CD4-positive, alpha-beta T cell treated with Interleukin-15 for 4 hours (primary cell): ENCODE data around the gene FLT1.

Experiments
- DNase-seq: peaks from one replicate; pipeline ENCODE4 v3.0.0-alpha.2; 2020; ENCODE audit warnings: low spot score

The FLT1 gene

DNA sequence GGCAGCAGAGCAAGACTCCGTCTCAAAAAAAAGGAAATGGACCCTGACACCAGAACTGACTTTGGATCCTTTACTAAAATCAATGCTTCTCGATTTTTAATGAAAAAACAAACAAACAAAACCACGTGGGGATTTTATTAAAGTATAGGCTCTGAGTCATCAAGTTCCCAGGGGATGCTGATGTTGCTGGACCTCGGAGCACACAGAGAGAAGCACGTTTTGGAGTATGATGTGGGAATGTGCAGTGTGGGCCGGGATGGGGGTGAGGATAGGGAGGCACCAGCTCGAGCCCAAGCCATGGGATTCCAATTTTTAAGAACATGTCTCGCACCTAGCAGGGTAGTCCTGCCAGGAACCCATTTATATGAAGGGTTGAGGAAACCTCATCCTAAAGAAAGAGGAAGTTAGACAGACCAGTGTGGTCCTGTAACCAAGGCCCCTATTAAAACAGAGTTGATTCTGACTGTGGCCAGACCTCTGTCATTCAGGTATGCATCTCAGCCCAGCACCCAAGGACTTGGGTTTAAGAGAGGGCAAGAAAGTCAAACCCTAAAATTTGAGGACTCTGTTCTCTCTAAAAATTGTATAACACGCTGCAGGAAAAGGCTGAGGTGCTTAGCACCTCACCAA lies 6.4 kb downstream of the FLT1 start:
- DNase-seq = no peak

- DNase-seq = no peak
Observed at GRCh38 chr13:28485996-28486543, 8.9 kb downstream of the FLT1 start.

GRCh38 chr13:28485551-28485950 lies 9.4 kb downstream of the FLT1 start:
- DNase-seq = no peak

DNA sequence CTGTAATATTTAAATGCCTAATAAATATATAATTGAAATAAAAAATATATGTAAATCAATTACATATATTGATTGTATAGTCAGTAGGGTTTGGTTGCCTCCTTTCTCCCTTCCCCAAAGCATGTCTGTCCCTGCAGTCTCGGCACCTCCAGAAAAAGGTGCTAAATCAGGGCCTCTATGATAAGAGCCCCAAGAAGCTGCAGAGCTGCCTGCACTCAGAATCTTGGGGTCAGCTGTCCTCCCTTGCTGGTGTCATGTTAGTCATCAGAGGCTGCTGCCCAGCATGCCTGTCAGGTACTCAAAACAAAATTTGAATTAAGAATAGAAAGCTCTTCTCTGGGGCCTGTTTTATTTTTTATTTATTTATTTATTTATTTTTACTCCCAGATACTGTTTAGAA lies 9.8 kb downstream of the FLT1 start:
- DNase-seq = no peak

- no peak for DNase-seq
Observed at GRCh38 chr13:28483313-28483931, 11.5 kb downstream of the FLT1 start.

DNA sequence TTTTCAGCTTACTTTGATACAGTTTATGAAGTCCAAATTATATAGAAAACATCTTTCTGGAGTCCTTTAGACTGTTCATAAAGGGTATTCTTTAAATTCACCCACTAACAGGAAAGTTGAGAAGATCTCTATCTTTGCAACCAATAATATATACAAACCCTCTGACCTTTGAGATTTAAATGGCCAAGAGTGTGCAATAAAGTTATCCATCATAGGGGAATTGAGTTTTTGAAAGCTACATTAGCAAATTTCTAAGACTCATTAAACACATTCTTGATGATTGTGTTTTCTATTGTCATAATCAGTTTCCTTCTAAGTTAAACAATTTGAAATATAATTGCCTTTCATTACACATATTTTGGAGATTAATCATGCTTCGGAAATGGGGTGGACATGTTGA lies 15.9 kb downstream of the FLT1 start:
- DNase-seq = no peak

DNA sequence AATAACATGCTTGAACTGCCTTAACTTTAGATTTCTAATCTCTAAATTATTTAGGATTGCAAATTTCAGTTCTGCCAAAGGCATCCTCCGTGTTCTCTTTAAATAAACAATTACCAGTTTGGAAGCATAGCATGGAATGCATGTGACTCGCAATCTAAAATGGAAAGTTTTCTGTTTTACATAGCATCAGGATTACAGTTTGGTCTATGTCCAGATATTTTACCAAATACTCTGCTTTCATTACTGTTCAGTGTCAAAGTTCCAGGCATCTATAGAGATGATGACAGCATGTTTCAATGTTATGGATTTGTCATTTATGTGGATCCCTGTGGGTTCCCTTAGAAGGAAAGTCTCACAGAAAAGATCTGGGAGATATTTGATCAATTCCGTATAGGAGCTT lies 16.8 kb downstream of the FLT1 start:
- no peak for DNase-seq

- DNase-seq = no peak
Observed at GRCh38 chr13:28477709-28477973, 17.3 kb downstream of the FLT1 start.

- DNase-seq = no peak
Observed at GRCh38 chr13:28476919-28477708, 17.8 kb downstream of the FLT1 start.

DNA sequence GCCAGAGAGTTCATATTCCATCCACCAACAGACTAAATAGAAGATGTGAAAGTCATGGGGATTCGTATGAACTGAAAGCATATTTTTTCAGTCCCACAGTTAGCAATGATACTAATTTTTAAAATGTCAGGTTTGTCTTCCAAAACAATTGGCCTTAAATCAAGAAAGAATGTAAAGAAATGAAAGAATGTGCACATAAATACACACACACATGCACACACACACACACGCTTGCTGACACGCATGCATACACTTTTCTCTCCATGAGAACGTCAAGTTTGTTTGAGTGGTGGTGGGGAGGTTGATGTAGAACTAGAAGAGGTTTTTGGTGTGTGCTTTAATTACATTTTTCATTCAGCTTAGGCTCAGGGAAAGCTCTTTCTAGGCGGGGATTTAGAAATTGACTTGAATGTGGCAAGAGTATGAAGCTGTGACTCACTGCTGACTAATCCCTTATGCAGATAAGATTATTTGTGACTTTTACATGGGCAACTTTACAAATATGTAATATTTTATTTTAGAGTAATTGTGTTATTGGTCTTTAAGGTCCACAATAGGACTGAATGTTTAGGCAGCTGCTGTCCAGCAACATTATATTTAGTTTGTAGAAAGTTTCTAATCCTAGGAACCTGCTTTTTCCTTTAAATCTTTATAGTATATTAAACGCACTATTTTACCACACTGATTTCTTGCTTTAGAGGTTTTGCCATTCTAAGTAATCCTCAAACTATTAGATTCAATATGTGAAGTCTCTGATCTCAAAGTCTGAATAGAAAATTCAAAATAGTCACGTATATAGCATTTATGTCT lies 18.8 kb downstream of the FLT1 start:
- no peak for DNase-seq

- DNase-seq = no peak
Observed at GRCh38 chr13:28474491-28475134, 20.3 kb downstream of the FLT1 start.

- DNase-seq = no peak
Observed at GRCh38 chr13:28473044-28473443, 21.9 kb downstream of the FLT1 start.

GRCh38 chr13:28471421-28471820 lies 23.5 kb downstream of the FLT1 start:
- no peak for DNase-seq

DNA sequence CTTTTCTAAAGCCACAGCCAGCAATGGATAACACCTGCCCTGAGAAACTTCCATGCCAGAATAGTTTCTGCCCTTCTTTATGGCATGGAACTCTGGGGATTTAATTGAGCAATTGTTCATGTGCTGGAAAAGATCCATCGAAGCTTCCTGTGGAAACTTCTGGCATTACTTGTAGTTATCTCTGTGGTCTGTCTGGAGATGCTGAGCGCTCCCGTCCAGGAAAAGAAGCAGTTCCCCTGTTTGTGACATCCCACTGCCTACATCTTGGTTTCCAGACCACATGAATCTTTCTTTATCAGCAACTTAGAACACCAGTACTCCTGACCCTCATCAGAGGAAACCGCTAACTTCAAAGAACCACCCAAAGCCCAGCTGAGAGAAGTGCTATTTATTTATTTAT lies 24.6 kb downstream of the FLT1 start:
- DNase-seq = no peak

- no peak for DNase-seq
Observed at GRCh38 chr13:28469316-28469715, 25.6 kb downstream of the FLT1 start.

DNA sequence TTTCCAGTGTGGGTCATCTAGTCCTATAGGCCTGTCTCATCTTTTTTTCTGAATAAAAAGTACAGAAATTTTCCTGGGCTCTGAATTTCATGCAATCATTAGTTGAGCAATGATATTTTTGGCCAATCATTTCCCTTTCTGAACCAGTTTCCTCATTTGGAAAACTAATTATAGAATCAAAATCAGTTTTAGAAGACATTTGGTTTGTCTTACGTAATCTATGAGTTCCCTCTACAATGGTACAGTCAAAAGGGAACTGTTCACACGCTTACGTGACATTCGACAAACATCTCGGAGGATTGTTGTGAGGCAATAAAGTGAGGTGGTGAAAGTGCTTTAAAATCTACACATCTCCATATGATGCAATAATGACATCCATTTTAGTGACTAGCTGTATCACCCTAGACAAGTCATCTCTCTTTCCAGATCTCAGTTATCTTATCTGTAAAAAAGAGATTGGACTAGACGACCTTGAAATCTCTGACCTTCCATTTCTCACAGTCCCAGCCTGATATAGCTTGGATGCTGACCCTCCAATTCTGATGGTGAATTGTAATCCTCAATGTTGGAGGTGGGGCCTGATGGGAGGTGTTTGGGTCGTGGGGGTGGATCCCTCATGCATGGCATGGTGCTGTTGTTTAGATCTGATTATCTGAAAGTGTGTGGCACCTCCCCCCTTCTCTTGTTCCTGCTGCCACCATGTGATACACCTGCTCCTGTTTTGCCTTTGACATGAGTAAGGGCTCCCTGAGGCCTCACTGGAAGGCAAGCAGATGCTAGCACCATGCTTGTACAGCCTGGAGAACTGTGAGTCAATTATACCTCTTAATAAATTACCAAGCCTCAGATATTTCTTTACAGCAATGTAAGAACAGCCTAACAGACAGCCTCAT lies 26.7 kb downstream of the FLT1 start:
- peak; percentile 6 for DNase-seq

DNA sequence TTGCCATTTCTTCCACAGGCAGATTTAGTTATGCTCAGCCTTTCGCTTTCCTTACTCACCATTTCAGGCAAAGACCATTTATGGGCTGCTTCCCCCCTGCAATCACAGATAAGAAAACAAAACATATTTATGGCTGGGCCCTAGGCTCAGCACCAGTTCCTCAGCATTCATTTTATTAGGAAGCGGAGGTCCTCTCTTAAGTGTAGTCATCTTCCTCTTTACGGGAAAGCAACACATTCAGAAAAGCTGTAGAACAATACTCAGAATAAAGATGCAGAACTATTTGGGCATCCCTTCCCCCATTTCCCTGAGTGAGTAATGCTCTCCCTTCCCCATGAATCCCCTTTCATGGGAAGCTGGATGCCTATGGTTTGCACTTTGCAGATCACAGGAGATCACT lies 27.9 kb downstream of the FLT1 start:
- no peak for DNase-seq

DNA sequence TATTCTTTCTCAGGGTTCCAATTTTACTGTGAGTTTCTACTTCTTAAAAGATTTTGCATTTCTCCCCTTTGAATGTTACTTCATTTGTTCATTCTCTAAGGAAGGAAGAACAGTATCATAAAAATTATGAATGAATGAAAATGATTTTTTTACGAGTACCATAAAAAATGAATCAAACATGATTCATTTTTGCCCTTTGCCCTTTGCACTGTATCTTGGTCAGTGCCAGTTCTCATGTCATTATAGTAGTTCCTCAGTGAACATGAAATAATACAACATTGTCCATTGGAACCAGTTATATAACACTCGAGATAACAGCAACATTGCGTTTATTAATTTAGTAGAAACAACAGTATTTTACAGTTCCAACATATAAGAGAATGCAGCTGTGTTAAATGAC lies 28.8 kb downstream of the FLT1 start:
- no peak for DNase-seq

DNA sequence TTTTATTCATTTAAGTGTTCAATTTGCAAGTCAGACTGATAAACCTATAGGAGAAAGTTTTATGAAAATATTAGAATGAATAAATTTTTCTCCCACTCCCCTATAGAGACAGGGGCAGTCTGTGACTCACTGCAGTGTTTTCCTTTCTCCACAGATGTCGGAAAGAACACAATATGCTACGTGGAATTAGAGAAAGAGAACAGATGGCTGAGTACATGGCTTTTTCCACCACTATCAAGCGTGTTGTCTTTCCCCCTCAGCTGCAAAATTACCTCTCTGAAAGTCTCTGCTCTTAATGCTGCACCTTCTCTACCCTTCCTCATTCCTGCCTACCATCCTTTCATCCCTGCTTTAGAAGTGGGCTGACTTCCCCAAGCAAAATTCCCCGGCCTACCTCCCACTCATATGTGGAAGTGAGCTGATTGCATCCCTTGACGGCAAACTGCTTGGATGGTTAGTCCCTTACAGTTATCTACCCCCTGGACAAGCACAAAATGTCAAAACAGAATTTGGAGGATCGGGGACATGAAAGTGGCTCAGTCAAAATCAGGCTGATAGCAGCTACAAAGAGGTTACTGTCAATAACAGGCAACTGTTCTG lies 30.0 kb downstream of the FLT1 start:
- no peak for DNase-seq

GRCh38 chr13:28463481-28463880 lies 31.4 kb downstream of the FLT1 start:
- no peak for DNase-seq

DNA sequence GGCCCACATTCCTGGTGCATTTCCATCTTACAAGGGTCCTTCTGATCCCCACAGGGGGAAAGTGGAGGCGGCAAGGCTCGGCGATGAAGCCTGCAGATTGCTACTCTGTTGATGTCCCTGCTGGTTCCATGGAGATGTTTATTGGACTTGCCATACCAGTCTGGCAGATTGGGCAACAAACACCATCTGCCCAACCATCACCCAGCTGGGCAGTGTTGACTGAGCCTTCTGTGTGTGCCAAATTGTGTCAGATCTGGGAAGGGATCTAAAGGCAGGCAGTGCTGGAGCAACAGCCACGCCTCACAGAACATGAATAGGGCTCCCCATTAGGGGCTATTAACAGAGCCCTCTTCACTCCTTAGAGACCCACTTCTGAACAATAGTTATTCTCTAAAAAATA lies 35.0 kb downstream of the FLT1 start:
- no peak for DNase-seq
